Measurements from ENCODE around the gene NRG2.

- TF ChIP-seq CTCF (IDR thresholded peaks at IDR 0.05) (no peak), POLR2A (IDR thresholded peaks at IDR 0.05) (no peak)
Measured at GRCh38 chr5:139985290-139985689, 57.8 kb downstream of the NRG2 start.
